Renal cortex interstitium (tissue), 11 donors: ENCODE measurements around the gene TM9SF3. TPM values are rescaled to one million over a fixed set of nuclear protein-coding genes. Genes with fewer than 3 reads are reported as not detected.
A peak's percentile ranks its signal among the peaks of the same experiment; 100 is the strongest.

Experiments
- DNase-seq, 11 donors: peaks; one replicate each; pipeline ENCODE4 v3.0.0-alpha.2; 2013; ENCODE audit warnings: low read depth in 9 of 11, low spot score in 4 of 11; ENCODE audit errors: extremely low read depth in 1 of 11
- polyA plus RNA-seq, 3 donors: library from polyadenylated mRNA; unstranded; fragments of 120-200 nt; gene quantifications; one replicate each; pipeline ENCODE4 v1.2.1, GENCODE V29; 2013; ENCODE audit not compliant: insufficient read length in 3 of 3

TM9SF3 gene
- polyA plus RNA-seq, 3 donors = 180 to 224 (median 183) TPM

GRCh38 chr10:96532523-96532922 lies 54.3 kb downstream of the TM9SF3 start:
- no peak for DNase-seq

DNA sequence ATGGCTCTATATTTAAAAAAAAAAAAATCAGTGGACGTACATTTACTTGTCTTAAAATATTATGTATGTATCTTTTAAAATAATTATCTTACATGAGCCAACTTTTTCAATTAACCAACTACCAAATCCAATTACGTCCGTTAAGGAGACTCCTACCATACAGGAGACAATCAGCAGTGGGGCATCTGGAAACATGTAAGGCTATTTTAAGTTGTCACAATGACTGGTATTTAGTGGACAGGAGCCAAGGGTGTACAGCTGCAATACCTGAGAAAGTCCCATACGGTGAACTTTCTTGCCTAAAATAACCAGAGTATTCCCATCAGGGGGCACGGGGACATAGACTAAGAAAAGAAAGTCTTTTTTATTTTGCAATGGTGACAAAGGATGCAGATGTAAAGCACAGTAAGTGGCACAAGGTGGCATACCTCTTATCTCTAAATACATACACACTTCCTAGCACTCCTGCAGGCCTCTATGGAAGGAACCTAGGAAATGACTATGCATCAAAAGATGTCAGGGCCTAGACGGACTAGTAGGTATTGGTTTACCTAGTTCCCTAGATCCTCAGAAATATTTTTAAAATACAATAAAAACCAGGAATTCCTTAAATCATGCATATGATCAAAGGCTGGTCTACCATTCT lies 57.1 kb downstream of the TM9SF3 start:
- no peak for DNase-seq

DNA sequence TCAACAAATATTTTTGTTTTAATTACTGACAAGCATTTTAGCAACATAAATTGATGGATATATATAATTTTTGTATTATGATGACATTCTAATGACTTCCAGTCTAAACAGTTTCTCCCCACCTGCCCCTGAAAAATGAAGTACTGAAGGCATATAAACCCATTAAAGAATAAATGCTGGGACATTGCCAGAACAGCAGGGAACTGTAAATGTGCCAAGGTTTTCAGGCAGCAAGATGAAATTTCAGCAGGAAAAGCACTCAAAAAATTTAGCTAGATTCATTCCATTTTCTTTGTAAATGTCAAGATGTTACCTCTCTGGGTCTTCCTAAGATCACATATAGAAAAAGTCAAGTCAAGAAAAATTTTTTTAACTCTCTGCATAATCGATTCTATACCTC lies 62.1 kb downstream of the TM9SF3 start:
- DNase-seq = no peak

GRCh38 chr10:96517284-96517683 lies 69.5 kb downstream of the TM9SF3 start:
- DNase-seq = no peak

DNA sequence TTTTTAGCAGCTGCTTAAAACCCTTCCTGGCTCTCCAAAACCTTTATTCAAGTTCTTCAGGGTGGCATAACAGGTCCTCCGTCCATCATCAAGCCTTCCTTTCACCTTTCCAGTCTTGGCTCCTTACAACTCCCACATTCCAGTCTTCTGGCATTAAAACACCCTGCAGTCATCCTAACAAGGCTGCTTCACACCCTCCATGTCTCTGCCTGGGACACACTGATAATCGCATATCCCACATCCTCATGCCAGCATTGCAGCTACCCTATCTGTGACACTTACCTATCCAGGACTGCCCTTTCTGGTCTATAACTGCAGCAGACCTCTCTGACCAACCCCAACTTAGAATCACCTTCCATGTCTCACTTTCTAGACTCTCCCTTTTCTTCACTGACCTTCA lies 70.5 kb downstream of the TM9SF3 start:
- DNase-seq = no peak

GRCh38 chr10:96513698-96514561 lies 72.9 kb downstream of the TM9SF3 start, which contains the start of gene TLL2:
Gene TLL2, minus strand, starts transcription at chr10:96513926. Its CDS starts 241 bp downstream, at chr10:96513685.
- DNase-seq = peak in 10 of 11 donors; percentile 45 to 80 (median 71)

DNA sequence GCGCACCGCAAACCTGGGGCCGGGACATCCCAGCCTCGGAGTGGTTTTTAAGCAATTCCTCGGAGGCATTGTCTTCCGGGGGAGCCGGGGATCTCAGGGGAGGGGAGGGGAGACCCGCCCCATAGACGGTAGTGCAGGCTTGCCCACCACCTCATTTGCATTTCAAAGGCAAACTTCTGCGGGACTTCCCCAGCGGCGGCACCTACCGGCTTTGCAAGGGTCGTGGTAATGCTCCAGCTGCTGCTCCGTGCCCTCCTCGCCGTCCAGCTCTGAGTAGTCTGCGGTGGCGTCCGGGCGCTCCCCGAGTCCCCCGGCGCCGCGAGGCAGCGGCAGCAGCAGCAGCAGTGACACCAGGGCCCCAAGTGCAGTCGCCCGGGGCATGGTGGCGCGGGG lies 73.5 kb downstream of the TM9SF3 start:
- DNase-seq = peak in 2 of 11 donors; percentile 8 to 9

DNA sequence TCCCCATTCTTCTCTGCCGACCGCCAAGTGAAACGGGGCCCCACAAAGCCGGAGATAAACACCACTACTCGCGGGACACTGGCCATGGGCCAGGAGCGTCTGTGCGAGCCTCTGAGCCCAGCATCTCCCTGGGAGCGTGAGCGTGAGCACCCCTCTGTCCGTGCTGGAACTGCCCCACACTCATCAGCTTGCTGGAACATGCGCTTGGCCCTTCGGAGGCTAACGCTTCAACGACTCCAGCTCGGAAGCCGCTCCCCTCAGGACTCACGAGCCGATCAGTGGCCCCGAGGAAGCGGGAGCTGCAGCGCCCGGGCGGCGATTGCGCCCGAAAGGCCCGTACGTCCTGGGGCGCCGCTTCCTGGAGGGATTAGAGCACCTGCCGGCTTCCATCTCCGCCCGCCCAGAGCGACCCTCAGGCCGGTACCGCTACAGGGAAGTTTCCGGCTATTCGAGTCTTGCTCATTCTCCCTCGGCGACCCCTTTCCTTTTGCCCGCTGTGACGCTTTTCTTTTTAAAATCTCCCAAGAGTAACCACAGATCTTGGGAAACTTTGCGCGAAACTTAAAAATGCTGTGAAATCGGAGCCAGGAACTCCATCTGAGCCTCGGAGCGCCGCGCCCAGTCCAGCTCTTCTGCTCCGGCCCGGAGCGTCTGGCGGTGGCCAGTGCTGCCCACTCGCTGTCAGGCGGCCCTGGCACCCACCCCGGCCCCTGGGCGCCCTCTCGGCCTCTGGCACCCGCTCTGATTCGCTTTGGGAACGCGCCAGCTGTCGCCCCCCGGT lies 74.1 kb downstream of the TM9SF3 start:
- DNase-seq = peak in 5 of 11 donors; percentile 12 to 25 (median 20)

GRCh38 chr10:96511044-96511945 lies 75.5 kb downstream of the TM9SF3 start:
- peak in 3 of 11 donors; percentile 18 to 41 (median 20) for DNase-seq

DNA sequence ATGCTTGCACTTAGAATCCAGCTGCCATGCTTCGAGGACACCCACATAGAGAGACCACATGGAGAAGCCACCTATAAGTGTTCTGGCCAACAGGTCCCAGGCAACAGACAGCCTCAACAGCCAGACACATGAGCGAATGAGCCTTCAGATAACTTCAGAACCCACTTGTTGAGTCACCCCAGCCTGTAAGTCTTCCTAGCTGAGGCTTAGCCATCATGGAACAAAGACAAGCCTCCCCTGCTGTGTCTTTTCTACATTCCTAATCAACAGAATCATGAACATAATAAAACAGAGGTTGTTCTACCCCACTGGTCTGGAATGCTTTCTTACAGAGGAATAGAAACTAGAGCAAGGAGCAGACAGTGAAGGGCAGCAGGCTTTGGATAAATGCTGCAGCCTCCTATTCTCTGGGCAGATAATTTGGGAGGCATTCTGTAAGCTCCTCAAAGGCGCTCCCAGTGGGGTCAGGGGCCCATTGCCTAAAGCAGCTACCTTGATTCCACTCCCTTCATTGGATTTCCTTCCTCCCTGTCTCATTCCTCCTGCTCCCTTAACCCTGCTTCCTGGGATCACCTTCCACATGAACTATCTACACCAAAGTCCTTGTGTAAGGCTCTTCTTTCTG lies 77.7 kb downstream of the TM9SF3 start:
- peak in 3 of 11 donors; percentile 19 to 29 (median 22) for DNase-seq

DNA sequence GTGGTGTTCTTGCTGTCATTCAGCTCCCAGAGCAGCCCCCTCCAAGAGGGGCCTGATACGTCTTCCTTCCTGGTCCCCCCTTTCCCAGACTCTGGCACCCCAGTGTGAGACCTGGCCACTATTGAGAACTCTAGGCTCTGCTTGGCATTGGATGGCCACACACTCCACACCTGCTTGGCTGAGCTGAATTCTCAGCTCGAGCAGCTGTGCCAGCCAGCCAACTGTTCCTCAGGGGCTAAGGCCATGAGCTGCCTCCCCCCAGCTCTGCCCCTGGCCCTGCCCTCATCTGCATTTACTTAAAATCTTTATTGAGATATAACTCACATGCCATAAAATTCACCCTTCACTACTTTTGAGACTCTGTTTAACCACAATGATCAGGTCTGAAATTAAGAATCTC lies 79.8 kb downstream of the TM9SF3 start:
- DNase-seq = no peak

DNA sequence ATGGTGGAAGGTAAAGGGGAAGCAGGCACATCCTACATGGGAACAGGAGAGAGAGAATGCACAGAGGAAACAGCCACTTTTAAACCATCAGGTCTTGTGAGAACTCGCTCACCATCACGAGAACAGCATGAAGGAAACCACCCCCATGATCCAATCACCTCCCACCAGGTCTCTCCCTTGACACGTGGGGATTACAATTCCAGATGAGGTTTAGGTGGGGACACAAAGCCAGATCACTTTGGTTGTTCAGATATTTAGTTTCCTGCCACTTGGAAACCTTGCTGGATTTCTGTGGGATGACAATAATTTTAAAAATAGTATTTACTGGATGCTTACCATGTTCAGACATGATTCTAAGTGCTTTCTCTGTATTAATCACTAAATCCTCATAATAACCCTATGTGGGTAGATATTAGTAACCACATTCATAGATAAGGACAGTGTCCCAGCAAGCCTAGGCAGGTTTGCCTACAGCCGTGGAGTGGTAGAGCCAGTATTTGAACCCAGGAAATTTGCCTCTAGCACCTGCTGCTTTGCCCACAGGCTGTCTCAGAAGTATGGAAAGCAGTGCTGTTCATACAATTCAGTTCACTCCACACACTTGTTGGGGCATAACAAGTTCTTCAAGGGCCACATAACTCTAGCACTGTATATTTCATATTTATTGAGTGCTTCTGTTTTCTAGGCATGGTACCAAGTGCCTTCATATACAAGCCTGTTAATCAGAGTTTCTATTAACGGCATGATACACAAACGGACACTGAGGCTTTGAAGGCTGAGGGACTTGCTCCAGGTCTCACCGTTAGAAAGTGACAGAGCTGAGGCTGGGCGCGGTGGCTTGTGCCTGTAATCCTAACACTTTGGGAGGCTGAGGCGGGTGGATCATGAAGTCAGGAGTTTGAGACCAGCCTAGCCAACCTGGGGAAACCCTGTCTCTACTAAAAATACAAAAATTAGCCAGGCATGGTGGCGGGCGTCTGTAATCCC lies 81.4 kb downstream of the TM9SF3 start:
- no peak for DNase-seq

DNA sequence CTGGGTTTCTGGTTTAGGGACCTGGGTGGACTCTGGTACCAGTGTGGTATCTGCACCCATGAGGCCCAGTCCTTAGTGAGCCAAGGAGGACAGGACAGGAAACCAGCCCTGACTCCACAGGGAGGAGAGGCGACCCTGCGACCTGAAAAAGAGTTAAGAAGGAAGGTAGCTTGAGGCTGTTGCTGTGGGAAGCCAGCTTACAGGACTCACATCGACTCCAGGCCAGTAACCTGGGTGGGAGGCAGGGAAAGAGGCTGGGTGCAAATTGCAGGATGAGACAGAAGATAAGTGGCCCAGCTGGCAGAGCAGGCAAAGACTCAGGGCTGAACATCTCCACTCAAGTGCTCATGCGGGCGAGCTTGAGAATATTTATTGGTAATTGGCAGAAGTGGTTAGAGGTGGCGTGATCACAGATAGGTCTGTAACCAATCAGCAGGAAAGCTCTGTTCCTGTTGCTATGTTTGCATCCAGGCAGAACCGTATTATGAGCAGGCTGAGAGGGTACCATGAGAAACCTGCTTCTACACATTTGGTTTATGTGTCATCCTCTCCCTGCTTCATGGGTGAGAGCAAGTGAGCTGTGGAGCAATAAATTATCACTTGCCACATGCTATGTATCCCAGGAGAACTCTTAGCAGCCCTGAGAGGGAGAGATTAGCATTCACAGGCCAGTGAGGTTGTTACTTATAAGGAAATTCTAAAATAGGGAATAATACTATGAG lies 84.1 kb downstream of the TM9SF3 start:
- DNase-seq = peak in 2 of 11 donors; percentile 8 to 27

- DNase-seq = no peak
Observed at GRCh38 chr10:96501985-96502384, 84.8 kb downstream of the TM9SF3 start.

GRCh38 chr10:96500519-96500918 lies 86.3 kb downstream of the TM9SF3 start:
- no peak for DNase-seq

DNA sequence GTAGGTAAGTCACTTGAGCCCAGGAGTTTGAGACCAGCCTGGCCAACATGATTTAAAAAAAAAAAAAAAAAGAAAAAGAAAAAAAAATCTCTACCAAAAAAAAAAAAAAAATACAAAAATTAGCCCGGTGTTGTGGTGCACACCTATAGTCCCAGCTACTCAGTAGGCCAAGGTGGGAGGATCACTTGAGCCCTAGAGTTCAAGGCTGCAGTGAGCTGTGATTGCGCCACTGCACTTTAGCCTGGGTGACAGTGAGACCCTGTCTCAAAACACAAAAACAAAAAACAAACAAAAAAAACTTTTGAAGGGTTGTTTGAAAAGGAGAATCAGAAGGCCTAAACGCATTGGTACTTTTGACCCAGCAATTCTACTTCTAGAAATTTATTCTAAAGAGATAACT lies 86.8 kb downstream of the TM9SF3 start:
- no peak for DNase-seq
